KBM-7 (cell line): ENCODE data around the gene WWC2.

ENCODE experiments used
- DNase-seq: peaks from one replicate; pipeline ENCODE4 v3.0.0-alpha.2; 2015
- in situ Hi-C: fragments of 300-500 bp; cut with MboI; formaldehyde crosslinking; loops from 2 replicates; pipeline ENCODE4 v1.14.3; 2020; ENCODE audit warnings: low sequenced_read_pairs, low pct_unique_long_range_greater_than_20kb, mixed read lengths

Gene WWC2

GRCh38 chr4:183353557-183353956, 254.5 kb downstream of the WWC2 start:
- in situ Hi-C loops, result no loop called here
- no peak for DNase-seq

- DNase-seq, result no peak
- in situ Hi-C loops, result no loop called here
Measured at GRCh38 chr4:183354219-183354618, 255.2 kb downstream of the WWC2 start.

DNA sequence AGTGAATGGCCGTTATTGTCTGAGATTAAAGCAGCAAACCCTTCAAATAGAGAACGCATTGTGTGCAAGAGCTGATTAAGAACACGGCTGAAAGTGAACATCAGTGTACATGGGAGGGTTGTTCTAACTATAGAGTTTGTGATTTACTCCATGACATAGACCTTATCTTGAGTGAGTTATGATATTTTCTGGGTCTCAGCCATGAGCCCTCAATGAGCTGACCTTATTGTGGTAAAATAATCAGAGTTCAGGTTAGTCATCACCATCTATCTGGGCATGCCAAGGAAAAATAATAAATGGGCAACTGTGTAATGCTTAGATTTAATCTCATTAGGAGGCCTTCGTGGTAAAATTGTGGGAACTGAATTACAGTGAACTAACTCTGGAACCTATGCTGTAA, 256.3 kb downstream of the WWC2 start:
- in situ Hi-C loops, result no loop called here
- DNase-seq, result no peak

DNA sequence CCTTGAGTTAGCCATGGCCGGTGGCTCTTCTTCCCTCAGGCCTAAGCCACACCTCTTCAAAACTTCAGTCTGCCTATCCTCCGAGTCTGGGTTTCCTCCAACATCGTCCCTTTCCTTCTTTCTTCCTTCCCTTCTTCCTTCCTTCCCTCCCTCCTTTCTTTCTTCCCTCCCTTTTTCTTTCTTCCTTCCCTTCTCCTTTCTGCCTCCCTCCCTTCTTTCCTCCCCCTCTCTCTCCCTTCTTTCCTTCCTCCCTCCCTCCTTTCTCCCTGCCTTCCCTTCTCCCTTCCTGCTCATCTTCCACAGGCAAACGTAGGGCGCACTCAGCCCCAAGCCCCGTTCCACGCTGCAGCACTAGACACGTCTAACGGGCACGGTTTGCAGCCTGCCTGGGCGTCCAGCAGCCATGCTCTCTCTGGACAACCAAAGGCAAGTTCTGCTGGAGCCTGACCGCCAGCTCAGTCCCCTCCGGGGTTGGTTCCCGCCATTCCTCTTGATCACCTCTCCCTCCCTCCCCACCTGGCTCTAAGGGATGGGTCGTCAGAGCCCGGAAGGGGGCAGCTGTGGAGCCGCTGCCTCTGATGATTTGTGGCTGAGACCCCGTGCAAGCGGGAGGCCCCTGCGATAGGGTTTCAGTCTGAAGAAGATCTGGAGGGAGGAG, 257.2 kb downstream of the WWC2 start:
- DNase-seq, result no peak
- in situ Hi-C loops, result no loop called here

- no peak for DNase-seq
- in situ Hi-C loops, result no loop called here
Measured at GRCh38 chr4:183356931-183357675, 258.0 kb downstream of the WWC2 start.

GRCh38 chr4:183358215-183358755, 259.2 kb downstream of the WWC2 start:
- in situ Hi-C loops, result no loop called here

GRCh38 chr4:183360161-183360919, 261.3 kb downstream of the WWC2 start:
- no peak for DNase-seq
- in situ Hi-C loops, result no loop called here

More at GRCh38 chr4:183358215-183358755, 259.2 kb downstream of the WWC2 start:
- no peak for DNase-seq

- in situ Hi-C loops, result no loop called here
- DNase-seq, result no peak
Measured at GRCh38 chr4:183362036-183362435, 263.0 kb downstream of the WWC2 start.

GRCh38 chr4:183362916-183363542, 264.0 kb downstream of the WWC2 start:
- DNase-seq, result no peak
- in situ Hi-C loops, result no loop called here

- in situ Hi-C loops, result no loop called here
- no peak for DNase-seq
Measured at GRCh38 chr4:183364025-183364424, 265.0 kb downstream of the WWC2 start.

- DNase-seq, result no peak
- in situ Hi-C loops, result no loop called here
Measured at GRCh38 chr4:183366206-183366835, 267.3 kb downstream of the WWC2 start.

DNA sequence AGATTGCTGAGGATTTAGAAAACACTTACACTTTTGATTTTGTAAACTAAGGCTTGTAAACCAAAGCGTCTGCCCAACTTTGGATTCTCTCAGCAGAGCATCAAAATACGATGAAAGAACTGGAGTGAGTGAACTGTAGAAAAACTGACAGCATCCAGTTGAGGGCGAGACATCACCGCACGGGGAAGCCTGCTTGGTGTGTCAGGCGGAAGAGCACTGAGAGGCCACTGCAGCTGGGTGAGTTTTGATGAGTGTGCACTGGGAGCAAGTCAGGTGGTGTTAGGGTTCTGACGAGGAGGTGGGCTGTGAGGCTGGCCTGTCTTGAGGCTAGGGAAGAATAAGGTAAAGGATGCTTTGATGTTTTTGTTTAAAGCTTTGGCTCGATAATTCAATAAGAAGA, 270.0 kb downstream of the WWC2 start:
- no peak for DNase-seq
- in situ Hi-C loops, result no loop called here
